Measurements from ENCODE around the gene MAST4.

MAST4 gene

DNA sequence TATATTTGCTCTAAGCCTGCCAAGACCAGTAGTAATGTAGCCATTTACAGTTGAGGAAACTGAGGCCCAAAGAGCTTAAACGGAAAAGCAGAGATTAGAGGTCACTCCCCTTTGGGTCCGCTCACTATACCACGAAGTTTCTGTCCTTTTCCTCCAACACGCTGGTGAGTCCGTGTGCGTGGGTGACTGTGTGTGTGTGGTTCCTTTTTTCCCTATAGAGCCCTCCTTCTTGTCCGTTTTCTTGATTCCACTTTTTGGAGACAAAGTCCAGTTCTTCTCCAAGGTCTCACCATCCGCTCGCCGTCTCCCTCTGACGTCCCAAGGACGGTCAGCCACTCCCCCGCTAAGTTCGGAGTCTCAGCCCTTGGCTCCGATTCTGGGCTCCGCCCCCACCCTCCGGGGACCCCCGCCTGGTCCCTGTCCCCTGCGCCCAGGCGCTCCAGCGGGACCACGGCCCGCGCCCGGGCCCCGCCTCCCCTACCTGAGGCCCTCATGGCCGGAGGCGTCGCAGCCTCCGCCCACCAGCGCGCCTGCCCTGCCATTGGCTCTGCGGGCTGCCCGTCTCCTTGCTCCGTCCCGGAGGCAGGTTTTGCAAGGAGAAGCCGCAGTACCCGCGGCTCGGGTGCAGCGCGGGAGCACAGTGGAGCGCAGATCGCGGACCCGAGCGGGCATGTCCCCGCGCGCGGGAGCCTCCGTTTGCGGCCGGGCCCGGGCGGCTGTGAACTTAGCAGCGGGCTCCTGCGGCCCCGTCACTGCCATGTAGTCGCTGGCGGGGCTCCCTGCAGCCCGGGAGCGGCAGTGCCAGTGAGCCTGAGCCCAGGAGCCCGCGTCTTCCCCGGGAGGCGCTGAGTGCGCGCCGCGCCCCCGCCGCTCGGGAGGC is at the start of gene MAST4:
Gene MAST4 (plus strand): TSS at position 638 of the 880 bp plus-strand sequence. CDS start 263 bp downstream, outside the sequence.
- DNase-seq, result peak; percentile 93

DNA sequence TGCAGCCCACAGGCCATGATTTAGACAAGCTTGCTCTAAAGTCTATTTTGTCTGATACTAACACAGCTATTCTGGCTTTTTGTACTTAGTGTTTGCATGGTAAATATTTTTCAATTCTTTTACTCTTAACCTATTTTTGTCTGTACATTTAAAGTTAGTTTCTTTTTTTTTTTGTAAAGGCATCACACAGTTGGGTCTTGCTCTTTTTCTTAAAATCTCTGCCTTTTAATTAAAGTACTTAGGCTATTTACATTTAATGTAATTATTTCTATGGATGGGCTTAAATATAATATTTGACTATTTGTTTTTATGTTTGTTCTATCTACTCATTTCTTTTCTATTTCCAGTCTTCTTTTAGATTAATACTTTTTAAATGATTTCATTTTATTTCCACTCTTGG is 49.7 kb upstream of the MAST4 start:
- DNase-seq, result no peak

- no peak for DNase-seq
Observed at GRCh38 chr5:66551338-66551737, 44.9 kb upstream of the MAST4 start.

DNA sequence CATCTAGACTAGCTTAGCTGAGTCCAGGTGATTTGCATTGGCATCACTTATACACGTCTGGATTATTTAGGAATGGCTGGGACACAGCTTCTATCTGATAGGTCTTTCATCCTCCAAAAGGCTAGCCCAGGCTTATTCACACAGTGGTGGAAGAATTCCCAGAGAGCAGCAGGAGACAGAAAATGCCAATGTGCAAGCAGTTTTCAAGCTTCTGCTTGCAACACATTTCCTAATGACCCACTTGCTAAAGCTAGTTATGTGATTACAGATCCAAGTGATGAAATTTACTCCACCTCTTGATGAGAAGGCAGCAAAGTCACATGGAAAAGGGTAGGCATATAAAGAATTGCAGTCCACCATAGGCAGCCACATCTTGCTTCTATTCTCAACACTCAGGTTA is 44.2 kb upstream of the MAST4 start:
- no peak for DNase-seq

GRCh38 chr5:66553368-66553912 is 42.8 kb upstream of the MAST4 start:
- DNase-seq, result no peak

- no peak for DNase-seq
Observed at GRCh38 chr5:66553916-66554575, 42.1 kb upstream of the MAST4 start.

DNA sequence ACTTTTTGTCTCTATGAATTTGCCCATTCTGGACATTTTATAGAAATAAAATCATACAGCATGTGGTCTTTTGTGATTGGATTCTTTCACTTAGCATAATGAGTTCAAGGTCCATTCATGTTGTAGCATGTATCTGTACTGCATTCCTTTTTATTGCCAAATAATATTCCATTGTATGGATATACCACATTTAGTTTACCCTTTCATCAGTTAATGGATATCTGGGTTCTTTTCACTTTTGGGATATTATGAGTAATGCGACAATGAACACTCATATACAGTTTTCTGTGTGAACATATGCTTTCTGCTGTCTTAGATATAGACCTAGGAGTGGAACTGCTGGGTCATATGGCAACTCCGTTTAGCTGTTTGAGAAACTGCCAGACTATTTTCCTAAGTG is 41.3 kb upstream of the MAST4 start:
- no peak for DNase-seq

DNA sequence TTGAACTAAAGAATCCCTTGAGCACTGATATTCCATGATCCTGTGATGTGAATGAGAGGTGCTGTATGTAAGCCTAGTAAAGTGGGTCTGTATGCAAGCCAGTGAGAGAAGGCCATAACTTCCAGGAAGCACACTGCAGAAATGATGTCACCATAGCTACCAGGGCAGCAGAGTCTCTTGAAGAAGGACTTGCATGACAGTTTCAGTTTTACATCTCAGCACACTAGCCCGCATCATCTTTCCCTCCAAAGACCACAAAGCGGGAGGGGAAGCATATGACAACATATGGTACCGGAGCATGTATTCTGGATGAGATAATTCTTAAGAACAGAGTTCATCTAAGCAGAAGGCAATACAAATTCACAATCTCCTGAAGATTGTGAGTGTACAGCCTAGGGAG is 37.6 kb upstream of the MAST4 start:
- no peak for DNase-seq

DNA sequence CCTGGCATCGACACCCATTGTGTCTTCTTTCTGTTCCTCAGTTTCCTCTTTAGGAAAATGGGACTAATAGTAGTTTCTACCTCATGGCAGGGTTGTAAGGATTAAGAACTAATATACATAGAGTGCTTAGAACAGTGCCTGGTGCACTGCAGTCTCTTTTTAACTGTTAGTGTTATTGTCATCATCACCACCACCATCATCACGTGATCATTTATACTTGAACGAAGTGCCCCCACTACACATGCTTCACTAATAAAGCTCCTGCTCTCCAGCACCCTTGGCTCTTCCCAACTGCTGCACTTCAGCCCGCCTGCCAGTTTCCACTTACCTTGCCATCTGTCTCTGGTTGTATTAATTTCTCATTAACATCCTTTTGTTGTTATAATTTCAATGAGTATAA is 35.8 kb upstream of the MAST4 start:
- DNase-seq, result no peak

GRCh38 chr5:66561256-66561990 is 34.8 kb upstream of the MAST4 start:
- DNase-seq, result no peak

- DNase-seq, result no peak
Observed at GRCh38 chr5:66565878-66566277, 30.3 kb upstream of the MAST4 start.

DNA sequence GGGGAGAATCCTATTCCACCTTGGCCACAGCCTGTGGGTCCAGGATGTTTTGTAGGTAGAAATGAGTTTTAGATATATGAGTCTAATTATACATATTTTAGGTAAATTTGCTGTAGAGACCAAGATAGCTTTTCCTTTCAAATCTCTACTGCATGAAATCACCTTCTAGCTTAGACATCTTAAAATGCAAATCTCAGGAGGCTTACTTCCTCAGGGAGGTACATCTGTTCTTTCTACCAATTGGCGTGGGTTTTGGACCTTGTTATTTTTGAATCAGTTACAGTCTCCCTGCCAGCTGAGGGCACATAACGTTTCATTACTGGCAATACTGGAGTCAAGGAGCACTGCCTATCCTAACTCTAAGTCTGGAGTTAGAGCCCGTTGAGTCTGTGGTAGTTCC is 28.7 kb upstream of the MAST4 start:
- no peak for DNase-seq

GRCh38 chr5:66570201-66570600 is 26.0 kb upstream of the MAST4 start:
- DNase-seq, result no peak

- DNase-seq, result no peak
Observed at GRCh38 chr5:66573733-66574132, 22.5 kb upstream of the MAST4 start.

DNA sequence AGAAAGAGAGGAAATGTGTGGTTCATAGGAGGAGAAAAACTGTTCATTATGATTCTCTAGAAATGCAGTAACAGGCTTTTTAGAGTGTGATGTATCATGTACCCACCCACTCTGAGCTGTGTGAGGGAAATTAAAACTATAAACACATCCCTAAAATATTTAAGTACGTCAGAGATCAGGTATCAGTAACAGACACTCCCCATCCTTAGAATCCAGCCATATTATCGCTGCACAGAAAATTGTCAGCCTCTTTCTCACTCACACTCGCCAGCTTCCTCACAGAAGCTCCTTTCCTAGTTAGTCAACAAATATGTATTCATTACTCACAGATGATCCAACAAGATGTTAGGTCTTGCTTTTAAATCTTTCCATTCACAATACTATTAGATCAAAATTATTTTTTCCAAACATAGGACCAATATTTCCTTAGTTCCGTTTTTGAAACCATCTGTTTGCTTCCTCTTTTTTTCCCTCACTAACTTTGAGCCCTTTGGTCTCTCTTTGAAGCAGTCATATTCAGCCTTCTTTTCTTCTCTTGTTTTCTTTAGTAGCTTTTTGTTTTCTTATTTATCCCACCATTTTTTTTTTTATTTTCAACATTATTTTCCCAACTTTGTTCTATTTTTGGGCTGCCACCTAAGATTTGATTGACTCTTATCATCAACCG is 13.6 kb upstream of the MAST4 start:
- no peak for DNase-seq

DNA sequence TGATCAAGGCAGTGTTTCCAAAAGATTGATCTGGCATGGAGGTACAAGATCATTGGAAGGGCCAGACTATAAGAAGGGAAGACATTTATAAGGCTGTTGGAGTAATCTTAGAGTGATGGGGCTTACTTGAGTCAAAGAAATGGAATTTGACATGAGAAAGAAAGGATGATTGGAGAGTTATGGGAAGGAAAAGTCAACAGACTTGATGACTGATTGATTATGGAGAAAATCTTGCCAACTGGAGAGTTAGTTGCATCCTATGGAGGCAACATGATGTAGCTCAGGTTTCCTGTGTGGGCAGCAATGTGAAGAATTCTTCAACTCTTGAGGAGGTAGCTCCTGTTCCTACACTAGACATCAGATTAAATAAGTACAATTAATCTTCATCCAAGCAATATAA is 10.9 kb upstream of the MAST4 start:
- DNase-seq, result no peak

DNA sequence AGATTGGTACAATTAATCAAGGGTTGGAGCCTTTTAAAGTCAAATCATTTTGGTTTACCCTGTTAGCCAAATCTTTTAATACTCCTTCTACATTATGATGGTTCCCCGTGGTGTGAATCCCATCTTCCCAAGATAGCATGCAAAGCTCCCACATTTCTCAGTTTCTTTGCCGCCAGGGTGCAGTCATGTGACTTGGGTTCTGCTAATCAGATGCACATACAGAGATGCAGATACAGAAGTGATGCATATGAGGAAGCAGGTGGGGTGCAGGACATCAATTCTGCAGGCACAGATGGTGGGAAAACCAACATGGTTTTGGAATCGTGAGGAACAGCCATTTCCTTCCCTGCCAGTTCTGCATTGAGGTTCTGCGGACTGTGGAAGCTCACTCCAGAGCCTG is 8.4 kb upstream of the MAST4 start:
- DNase-seq, result no peak

DNA sequence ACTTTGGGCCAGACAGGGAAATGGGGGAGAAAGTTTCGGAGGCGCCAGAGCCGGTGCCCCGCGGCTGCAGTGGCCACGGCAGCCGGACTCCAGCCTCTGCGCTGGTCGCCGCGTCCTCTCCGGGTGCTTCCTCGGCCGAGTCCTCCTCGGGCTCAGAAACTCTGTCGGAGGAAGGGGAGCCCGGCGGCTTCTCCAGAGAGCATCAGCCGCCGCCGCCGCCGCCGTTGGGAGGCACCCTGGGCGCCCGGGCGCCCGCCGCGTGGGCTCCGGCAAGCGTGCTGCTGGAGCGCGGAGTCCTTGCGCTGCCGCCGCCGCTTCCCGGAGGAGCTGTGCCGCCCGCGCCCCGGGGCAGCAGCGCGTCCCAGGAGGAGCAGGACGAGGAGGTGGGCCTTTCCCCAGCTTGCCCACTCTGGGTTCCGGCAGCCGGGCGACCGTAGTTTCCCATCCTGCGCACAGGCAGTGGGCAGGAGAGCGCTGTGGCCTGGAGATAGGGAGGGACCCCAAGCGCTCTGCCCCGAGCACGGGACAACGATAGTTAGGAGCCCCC is 516 bp downstream of the MAST4 start:
- peak; percentile 33 for DNase-seq

- peak; percentile 33 for DNase-seq
Observed at GRCh38 chr5:66597183-66597757, 1.1 kb downstream of the MAST4 start.

DNA sequence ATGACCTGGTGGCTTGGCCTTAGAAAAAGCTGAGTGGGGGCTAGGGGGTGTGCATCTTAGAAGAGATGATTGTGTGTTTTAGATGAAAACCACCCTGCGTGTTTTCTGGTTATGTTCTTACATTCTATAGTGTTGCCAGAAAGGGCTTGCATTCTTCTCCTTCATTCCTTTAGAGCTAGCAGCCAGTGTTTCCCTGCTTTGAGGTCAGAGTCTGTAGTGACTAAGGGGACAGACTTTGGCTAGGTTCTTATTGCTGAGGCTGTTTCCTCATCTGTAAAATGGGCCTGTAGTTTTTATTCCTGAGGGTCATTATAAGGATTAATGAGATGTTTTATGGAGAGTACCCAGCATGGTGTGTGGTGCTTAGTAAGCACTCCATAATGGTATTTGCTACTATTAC is 6.4 kb downstream of the MAST4 start:
- no peak for DNase-seq

DNA sequence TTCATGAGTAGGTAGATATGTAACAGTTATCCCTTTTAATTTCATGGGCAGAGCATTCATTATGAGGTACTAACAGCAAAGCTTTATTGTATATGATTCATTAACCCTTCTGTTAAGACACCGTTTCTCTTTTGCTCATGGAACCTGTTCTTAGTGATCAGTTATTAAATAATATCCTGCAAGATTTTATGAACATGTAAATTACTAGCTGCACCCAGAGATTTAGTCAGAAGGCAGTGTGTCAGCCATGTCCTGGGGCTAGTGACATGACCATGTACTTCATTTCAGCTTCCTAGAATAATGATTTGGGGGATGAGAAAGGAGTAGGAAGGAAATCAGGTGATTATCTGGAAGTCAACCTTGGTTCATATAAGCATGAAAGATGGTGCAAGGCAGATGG is 7.0 kb downstream of the MAST4 start:
- no peak for DNase-seq

- no peak for DNase-seq
Observed at GRCh38 chr5:66603881-66604280, 7.7 kb downstream of the MAST4 start.
